ENCODE results near the gene SORCS2.

- no peak for TF ChIP-seq POLR2A (IDR thresholded peaks at IDR 0.05)
- no peak for TF ChIP-seq CTCF (IDR thresholded peaks at IDR 0.05)
Observed at GRCh38 chr4:7239101-7239820, 46.9 kb downstream of the SORCS2 start.

Measured in Peyer's patch (tissue), 4 donors.